Dedifferentiated amniotic fluid mesenchymal stem cell (primary cell): ENCODE data around the gene CHAF1A.
A peak's percentile ranks its signal among the peaks of the same experiment; 100 is the strongest.

Experiments used
- DNase-seq: peaks from one replicate; pipeline ENCODE4 v3.0.0-alpha.2; 2016; ENCODE audit errors: extremely low spot score

Gene CHAF1A

DNA sequence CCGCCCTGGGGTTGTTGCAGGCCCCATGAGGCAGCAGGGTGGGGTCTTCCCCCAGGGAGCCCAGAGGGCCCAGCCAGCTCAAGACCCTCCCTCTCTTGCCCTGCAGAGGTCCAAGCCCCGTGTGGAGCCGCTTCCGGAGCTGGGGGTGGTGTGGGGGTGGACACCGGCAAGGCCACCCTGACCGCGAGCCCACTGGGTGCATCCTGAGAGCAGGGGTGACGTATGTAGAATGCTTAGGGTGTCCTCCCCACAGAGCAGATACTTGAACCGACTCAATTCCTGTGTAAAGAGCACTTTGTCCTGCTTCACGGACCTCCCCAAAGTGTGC, 40.3 kb downstream of the CHAF1A start:
- DNase-seq, result no peak

DNA sequence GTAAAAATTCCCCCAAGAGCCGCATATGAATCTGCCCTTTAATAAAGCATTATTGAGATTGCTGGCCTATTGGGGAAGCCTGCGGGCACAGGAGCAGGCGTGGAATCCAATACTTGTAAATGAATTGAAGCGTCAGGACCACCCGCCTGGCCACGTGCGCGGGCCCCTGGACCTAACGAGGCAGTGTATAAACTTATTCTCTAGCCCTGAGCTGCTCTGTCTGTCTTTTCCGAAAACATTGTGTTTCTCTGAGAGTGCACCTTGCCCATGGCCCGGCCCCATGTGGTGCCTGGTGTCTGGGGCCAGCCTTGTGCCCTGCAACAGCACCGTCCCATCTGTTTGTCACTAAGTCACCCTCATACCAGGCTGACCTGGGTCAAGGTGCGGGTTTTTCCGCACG, 40.7 kb downstream of the CHAF1A start:
- DNase-seq, result no peak

DNA sequence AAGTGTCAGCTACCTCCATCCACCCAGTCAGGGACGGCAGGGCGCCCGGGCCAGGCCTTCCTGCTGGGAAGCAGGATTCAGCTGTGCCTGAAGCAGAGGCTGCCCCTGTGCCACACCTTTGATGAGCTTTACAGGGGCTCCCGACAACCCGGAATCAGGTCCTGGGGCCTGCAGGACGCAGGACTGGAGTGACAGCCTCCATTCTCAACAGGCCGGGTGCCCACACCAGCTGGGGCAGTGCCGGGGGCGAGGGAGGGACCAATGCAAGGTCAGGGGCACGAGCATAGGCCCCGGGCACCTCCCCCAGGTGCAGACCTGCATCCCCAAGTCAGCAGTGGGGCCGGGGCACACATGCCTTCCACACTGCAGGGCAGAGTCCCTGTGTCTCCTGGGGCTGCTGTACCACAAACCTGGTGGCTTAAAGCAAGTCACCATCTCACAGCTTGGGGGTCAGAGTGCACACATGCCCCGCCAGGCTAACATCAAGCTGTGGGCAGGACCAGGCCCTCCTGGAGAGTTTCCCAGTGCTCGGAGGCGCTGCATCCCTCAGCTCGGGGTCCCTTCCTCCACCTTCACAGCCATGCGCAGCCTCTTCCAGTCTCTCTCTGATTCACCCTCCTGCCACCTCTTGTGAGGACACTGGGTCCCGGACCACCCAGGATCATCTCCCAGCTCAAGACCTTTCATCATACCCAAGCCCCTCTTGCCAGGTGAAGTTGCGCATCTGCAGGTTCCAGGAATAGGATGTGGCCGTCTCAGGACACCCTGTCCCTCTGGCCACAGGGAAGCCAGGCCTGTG, 41.7 kb downstream of the CHAF1A start:
- DNase-seq, result no peak

DNA sequence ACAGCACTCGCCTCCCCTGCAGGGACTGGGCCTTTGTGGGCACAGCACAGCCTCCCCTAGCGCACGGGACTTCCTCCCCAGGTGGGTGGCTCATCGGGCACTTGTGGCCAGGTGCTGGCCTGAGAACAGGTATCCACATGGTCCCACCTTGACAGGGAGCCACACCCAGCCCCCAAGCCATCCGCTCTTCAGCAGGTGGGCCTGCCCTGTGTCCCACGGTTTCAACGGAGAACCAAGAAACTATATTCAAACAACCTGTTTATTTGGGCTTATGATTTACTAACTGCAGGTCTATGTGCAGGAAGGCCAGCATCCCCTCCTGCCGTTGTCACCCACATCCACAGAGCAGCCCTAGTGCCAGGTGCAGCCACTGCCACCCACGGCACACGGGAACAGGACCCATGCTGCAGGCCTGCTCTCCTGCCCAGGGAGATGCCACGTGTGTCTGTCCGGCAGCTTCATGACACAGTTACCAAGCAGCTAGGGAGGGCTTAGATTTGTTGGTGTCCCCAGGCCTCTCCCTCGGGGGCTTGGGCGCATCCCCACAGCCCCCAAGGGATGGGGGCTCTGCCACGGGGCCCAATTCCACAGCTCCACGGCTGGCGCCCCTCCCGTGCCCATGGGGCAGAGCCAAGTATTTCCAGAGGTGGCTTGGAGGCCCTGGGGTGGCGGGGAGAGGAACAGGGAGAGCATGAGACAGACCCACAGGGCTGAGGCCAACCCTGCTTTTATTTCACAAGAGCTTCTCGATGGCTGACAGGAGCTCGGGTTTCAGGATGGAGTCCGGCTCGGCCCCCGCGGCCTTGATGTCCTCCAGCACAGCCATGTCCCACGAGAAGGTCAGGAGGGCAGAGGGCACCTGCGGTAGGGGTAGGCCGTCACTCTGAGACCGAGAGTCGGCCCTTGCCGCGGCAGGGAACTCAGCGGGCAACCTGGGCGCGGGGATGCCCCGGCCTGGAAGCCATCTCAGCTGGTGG, 42.6 kb downstream of the CHAF1A start:
- DNase-seq, result no peak

DNA sequence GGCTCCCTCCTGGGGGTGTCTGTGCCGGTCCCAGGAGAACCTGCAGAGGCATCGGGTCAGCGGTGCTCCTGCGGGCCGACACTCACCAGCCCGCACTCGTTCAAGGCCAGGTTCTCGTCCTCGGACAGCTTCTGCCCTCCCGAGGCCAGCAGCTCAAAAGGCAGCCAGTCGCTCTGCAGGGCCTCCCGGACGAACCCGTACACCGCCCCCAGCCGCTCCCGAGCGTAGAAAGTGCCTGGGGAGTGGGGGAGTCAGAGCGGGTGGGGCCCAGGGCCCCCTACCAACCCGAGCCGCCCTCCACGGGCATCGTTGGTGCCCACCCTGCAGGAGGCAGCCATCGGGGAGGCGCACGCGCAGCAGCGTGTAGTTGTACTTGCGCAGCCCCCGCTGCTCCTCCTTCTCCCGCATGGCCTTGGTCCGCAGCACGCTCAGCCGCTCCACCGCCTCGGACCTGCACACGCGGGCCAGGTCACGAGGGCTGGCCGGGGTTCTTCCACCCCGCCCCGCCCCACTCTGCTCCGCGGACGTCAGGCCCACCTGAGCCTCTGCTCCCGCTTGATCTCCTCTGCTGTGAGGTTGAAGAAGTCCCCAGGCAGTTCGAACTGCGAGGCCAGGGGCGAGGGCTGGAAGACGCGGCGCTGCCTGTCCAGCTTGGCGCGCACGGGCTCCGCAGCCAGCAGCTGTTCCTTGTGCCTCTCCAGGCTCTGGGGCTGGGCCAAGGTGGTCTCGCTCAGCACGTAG, 43.7 kb downstream of the CHAF1A start:
- no peak for DNase-seq

DNA sequence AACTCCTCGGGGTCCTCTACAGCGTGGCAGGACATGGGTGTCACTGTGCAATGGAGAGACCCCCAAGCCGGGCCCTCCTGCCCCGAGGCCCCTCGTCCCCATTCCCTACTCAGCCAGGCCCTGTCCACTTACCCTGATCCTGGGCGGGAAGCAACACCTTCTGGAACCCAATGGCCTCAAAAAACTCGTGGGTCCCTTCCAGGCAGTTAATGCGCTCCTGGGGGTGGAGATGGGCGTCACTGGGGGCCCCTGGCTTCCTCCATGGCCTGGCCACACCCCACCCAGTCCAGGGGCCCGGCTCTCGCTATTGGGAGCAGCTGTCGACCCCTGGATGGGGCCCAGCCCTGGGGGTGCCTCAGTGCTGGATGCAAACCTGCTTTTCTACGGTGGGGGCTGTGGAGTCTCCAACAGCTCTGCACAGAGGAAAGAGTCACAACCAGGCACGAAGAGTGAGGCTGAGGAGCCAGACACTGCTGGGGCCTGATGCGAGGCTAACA, 44.3 kb downstream of the CHAF1A start:
- no peak for DNase-seq

DNA sequence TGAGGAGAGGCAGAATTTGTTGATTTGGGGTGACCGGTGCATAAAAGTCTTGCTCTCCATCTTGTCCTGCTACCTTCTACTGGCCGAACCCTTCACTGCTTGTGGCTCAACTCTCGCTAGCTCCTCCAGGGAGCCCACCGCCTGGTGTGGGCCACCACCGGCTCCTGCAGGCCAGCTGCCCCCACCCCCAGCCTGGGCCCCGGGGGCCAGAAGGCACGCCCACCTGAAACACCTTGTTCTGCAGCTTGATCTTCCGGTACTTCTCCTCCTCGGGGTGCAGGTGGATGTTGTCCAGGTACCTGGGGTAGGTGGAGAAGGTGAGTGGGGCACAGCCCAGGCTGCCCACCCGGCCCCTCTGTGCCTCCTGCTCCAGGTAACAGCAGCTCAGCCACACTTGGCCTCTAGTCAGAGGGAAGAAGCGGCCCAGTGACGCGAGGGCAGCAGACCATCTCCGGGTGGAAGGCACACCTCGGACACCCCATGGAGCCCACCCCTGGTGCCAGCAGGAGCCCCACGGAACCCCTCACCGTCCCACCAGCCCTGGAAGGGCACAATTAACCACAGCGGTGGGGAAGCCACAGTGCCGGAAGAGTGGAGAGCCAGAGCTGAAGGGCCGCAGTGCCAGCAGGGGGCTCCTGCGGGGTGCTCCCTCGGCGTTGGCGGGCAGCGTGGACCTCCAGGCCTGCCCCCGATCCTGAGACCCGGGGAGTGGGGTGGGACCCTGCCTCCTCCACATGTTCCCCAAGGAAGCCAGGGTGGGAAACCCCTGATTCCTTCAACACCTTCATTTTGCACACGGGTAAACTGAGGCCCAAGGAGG, 45.1 kb downstream of the CHAF1A start:
- DNase-seq, result no peak

DNA sequence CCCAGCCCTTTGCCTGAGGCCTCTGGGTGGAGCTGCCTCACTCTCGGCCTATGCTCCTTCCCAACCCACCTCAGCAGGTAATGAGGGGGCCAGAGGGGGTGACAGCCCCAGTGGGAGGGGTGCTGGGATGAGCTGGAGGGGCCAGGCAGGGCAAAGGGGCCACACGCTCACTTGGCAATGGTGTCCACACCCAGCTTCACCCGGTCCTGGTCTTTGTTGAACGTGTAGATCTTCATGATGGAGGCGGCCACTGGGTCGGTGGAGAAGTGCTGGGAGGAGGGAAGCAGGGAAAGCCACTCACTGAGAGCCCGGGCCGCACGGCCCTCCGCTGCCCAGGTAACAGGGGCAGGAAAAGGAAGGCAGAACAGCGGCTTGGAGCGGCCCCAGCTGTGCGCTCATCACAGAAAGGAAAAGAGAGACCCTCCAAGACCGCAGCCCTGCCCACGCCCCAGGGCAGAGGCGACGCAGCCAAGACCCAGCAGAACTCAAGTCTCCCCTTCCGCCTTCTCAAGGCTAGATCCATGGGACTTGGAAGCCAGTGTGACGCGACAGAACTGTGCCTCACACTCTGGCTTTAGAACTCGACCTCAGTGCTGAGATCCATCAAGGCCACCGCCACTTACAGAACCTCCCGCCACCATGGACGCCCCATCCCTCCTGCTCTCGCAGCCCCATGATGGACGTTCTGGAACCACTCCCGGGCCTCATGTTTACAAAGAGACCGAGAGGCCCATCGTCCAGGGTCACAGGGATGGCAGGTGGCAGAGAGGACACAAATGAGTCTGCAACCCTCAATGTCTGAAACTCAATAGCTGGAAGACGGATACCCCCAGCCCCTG, 45.9 kb downstream of the CHAF1A start:
- DNase-seq, result peak; percentile 11

DNA sequence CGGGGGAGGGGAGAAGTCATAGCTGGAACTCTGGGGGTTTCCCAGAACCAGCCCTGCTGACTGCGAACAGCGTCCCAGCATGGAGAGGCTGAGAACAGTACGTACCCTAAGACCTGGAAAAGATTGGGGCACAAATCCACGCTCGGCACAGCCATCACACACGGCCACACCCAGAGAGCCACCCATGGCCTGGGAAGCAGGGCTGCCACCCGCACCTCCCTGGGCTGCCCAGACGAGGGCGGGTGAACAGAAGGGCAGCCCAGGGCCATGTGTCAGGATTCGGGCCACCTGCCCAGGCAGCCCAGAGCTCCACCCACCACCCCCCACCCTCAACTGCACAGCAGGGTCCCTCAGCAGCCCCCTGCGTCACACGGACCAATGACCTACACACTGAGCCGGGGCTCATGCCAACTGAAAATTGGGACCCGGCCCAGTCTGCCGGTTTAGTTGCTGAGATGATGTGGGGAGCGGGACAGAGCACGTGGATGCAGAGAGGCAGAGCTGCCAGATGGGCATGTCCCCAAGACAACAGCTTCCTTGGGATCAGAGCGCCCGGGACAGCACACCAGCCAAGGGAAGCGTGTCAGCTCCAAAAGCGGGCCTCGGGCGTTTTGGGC, 46.7 kb downstream of the CHAF1A start:
- peak; percentile 6 for DNase-seq

DNA sequence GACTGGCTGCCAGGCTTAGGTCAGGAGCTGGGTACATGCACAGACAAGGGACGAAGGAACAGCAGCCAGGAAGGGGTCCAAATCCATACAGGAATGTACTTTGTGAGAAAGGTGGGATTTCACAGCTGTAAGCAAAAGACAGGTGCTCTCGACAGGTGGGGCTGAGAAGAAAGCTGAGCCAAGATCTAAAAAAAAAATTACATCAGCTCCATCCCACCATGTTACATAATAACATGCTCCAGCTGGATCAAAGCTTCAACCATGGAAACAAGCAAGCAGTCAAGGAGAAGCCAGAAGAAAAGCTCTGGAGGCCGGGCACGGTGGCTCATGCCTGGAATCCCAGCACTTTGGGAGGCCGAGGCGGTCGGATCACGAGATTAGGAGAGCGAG, 47.2 kb downstream of the CHAF1A start:
- no peak for DNase-seq

DNA sequence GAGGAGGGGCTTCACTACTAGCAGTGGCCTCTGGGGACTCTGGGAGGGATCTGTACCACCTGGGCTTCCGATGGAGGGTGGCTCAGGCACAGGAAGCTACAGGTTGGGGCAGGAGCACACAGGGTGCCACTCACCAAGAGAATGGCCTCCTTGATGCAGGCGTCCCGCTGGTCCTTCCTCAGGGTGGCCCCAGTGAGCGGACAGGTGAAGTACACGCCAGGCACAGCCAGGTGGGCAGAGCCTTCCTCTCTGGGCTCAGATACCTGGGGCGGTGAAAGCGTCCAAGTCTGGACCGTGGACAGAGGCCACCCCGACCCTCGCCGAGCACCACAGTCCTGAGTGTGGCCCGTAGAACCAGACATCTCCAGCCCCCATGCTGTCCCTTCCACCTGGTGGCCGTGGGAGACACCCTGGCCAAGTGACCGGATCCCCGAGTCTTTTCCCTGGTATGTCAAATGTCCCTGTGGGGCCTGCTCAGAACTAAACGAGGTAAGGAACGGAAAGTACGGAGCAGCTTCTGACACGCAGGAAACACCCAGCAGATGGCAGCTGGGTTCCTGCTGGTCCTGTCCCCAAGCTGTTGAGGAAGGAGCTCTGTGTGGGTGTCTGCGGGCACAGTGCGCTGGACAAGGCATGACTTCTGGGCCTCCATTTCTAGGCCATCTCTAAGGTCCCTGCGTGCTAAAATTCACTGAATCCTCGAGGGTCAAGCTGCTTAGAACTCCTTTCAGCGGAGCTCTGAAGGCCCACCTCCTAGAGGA, 50.0 kb downstream of the CHAF1A start:
- no peak for DNase-seq

DNA sequence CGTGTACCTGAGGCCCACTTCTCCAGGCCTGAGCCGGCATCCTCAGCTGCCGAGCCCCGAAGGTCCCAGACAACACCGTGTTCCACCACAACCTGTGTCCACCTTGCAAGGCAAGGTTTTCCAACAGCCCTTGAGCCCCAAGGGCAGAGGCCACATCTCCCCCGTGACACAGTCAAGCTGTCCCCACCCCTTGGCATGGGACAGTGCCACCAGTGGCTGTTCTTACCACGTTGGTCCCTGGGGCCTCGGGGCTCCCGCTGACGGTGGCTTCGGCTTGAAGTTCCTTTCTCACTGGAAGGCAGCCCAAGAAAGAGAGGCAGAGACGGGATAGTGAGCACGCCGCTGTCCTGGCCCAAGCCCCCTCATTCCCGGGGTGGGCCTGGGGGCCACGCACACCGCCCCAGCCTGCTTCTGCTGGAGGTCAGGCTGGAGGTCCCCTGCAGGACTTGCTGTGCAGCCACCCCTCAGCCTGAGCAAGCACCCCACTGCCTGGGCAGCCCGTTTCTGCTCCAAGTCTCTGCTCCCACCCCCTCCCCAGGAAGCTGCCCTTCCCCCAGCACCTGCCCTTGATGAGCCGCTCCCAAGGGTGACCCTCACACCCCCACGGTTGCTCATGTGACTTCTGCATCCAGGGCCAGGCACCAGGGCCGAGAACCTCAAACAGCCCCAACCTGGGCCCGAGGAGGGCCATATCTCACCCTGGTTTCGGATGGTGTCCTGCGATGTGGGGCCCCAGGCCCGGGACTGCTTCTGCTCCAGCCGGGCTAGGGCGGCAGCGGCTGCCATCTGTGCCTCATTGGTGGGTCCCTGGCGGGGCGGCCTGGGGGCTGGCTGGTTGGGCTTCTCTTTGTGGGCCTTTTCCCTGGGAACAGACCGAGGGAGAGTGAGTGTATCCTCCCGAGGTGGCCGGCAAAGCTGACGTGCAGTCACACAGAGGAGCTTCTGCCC, 51.1 kb downstream of the CHAF1A start:
- no peak for DNase-seq

DNA sequence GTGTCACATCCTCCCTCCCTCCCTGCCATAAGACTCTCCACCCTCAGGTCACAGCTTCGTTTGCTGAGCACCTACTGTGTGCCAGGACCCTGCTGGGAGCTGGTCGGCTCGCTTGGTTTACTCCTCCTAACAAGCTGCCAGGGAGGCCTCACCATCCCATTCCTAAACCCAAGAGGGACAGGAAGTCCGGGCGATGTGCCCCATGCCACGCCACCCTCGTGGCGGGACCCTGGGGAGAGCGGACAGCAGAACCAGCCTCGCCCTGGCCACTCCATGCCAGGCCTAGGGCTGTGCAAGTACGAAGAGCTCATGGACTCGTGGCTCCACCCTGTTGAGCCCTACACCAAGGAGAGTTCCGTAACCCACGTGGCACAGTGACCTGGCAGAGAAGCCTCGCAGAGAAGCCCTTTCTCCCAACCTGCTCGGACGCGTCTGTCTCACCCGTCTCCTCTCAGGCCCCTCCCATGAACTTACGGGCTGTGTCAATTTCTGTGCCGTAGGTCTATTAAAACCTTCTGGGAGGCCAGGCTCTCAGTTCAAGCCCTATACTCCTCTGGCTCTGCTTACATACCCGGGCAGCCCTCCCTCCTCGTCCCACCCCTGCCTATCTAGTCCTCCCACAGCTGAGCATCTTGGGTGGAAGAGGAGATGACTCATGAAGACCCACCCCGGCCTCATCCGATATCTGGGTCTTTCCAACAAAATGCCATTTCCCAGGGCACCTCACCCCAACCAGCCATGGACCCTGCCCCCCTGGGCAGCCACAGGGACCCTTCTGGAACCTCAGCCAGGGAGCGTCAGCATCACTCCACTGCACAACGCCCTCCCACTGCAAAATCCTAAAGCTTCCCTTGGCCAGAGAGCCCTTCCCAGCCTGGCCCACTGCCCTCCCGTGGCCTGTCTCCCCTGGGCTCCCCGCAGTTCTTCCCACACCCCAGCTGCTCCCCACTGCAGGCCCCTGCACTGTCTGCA, 52.6 kb downstream of the CHAF1A start:
- no peak for DNase-seq

DNA sequence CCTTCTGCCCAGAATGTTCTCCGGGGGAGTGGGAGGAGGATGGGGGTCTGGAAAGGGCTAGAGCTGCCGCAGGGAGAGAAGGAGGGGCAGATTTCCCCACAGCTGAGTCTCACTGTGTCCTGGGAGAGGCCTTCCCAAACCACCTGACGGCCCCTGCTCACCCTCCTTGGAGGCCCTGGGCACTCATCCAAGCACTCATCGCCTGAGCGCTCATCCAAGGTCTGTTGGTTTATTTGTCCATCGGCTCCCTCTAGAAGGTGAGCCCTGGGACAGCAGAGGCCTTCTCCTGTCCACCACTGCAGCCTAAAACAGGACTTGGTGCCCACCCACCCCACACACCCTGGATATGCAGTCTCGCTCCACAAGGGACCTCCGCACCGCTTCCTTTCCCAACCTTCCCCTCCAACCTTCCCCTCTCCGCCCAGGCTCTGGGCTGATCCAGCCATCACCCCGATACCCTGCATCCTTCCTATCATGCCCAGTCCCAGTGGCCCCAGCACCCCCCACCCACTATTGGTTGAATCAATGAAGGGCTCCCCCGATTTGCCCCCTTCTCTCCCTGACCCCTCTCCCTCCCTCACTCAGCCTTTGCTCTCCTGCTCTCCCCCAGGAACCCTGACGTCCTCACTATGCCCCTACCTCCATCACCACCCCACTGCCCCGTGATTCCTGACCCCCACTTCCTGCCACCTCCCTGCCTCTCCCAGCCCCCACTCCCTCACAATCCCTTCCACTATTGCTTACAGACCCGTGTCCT, 53.5 kb downstream of the CHAF1A start:
- DNase-seq, result no peak

DNA sequence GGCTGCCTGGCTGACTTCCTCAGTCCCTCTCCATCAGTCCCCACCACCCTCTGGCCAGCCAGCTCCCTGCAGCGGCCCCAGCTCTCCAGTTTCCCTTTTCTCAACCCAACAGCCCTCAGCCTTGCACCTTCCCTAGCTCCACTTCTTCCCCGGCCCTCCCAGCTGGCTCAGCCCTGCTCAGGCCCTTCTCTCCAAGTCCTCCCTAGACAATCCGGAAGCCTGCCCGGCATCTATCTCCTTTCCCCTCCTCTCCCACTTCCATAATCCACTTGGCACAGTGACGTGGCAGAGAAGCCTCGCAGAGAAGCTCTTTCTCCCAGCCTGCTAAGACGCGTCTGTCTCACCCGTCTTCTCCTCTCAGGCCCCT, 54.0 kb downstream of the CHAF1A start:
- DNase-seq, result peak; percentile 64
